ENCODE results near the gene GCNA. TPM values are rescaled to one million over a fixed set of nuclear protein-coding genes. Genes with fewer than 3 reads are reported as not detected.

Gene GCNA
- total and polyA plus RNA-seq, 2 experiments from 2014 or later, result 1.2 to 1.5 TPM

DNA sequence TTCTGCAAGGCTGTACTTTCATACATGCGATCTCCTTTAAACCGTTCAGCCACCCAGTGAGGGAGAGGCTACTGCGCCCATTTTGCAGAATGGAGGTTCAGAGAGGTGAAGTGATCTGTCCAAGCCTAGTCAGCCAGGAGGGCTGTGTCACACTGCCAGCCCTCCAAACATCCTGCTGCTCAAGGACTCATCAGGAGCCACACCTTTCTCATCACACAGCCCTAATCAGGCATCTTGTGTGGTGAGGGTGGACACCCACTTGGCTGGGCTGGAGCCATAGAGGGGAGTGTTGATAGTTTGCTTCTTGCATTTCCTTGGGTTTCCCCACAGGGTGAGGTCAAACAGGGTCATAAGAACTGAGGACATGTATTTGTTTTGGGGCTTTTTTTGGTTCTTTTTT lies 45.5 kb downstream of the GCNA start:
- no peak overlapping the region for H2AFZ ChIP-seq
- no peaks in the 10 kb centered on the region; the same call in 2 of the 3 replicates for H3K9me3 Mint-ChIP-seq
- DNase-seq (ENCODE audit: low spot score), result no peak
- H4K20me1 ChIP-seq (replicated peaks; ENCODE audit: insufficient read depth), result no peaks in the 10 kb centered on the region
- no peaks in the 10 kb centered on the region for H3K79me2 ChIP-seq (replicated peaks; ENCODE audit: insufficient read depth)
- no peak overlapping the region for H3K4me3 Mint-ChIP-seq
- no peaks in the 10 kb centered on the region for H3F3A ChIP-seq (replicated peaks; ENCODE audit: low read depth)
- H3K4me2 ChIP-seq, result no peak overlapping the region
- no peak for TF ChIP-seq EZH2 (IDR thresholded peaks at IDR 0.05; ENCODE audit: low read depth, unreplicated experiment)
- no peak for TF ChIP-seq CREB1 (CRISPR knock-in tag; IDR thresholded peaks at IDR 0.05; ENCODE audit: low read depth)
- no peak for TF ChIP-seq JUNB (IDR thresholded peaks at IDR 0.05; ENCODE audit: unreplicated experiment)
- TF ChIP-seq ZNF114 (CRISPR knock-in tag; IDR thresholded peaks at IDR 0.05), result no peak
- TF ChIP-seq STAT1 (IDR thresholded peaks at IDR 0.05; ENCODE audit: unreplicated experiment), result no peak
- TF ChIP-seq, protein P1, sequence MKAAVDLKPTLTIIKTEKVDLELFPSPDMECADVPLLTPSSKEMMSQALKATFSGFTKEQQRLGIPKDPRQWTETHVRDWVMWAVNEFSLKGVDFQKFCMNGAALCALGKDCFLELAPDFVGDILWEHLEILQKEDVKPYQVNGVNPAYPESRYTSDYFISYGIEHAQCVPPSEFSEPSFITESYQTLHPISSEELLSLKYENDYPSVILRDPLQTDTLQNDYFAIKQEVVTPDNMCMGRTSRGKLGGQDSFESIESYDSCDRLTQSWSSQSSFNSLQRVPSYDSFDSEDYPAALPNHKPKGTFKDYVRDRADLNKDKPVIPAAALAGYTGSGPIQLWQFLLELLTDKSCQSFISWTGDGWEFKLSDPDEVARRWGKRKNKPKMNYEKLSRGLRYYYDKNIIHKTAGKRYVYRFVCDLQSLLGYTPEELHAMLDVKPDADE (IDR thresholded peaks at IDR 0.05), result no peak
- TF ChIP-seq, protein P2, sequence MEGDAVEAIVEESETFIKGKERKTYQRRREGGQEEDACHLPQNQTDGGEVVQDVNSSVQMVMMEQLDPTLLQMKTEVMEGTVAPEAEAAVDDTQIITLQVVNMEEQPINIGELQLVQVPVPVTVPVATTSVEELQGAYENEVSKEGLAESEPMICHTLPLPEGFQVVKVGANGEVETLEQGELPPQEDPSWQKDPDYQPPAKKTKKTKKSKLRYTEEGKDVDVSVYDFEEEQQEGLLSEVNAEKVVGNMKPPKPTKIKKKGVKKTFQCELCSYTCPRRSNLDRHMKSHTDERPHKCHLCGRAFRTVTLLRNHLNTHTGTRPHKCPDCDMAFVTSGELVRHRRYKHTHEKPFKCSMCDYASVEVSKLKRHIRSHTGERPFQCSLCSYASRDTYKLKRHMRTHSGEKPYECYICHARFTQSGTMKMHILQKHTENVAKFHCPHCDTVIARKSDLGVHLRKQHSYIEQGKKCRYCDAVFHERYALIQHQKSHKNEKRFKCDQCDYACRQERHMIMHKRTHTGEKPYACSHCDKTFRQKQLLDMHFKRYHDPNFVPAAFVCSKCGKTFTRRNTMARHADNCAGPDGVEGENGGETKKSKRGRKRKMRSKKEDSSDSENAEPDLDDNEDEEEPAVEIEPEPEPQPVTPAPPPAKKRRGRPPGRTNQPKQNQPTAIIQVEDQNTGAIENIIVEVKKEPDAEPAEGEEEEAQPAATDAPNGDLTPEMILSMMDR (conservative IDR thresholded peaks at IDR 0.05; ENCODE audit: low read depth in 2 of 2), result no peak
- TF ChIP-seq NANOG (IDR thresholded peaks at IDR 0.05; ENCODE audit: borderline replicate concordance), result no peak
- TF ChIP-seq, protein P3, sequence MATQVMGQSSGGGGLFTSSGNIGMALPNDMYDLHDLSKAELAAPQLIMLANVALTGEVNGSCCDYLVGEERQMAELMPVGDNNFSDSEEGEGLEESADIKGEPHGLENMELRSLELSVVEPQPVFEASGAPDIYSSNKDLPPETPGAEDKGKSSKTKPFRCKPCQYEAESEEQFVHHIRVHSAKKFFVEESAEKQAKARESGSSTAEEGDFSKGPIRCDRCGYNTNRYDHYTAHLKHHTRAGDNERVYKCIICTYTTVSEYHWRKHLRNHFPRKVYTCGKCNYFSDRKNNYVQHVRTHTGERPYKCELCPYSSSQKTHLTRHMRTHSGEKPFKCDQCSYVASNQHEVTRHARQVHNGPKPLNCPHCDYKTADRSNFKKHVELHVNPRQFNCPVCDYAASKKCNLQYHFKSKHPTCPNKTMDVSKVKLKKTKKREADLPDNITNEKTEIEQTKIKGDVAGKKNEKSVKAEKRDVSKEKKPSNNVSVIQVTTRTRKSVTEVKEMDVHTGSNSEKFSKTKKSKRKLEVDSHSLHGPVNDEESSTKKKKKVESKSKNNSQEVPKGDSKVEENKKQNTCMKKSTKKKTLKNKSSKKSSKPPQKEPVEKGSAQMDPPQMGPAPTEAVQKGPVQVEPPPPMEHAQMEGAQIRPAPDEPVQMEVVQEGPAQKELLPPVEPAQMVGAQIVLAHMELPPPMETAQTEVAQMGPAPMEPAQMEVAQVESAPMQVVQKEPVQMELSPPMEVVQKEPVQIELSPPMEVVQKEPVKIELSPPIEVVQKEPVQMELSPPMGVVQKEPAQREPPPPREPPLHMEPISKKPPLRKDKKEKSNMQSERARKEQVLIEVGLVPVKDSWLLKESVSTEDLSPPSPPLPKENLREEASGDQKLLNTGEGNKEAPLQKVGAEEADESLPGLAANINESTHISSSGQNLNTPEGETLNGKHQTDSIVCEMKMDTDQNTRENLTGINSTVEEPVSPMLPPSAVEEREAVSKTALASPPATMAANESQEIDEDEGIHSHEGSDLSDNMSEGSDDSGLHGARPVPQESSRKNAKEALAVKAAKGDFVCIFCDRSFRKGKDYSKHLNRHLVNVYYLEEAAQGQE (IDR thresholded peaks at IDR 0.05; ENCODE audit: unreplicated experiment), result no peak
- TF ChIP-seq, protein P4, sequence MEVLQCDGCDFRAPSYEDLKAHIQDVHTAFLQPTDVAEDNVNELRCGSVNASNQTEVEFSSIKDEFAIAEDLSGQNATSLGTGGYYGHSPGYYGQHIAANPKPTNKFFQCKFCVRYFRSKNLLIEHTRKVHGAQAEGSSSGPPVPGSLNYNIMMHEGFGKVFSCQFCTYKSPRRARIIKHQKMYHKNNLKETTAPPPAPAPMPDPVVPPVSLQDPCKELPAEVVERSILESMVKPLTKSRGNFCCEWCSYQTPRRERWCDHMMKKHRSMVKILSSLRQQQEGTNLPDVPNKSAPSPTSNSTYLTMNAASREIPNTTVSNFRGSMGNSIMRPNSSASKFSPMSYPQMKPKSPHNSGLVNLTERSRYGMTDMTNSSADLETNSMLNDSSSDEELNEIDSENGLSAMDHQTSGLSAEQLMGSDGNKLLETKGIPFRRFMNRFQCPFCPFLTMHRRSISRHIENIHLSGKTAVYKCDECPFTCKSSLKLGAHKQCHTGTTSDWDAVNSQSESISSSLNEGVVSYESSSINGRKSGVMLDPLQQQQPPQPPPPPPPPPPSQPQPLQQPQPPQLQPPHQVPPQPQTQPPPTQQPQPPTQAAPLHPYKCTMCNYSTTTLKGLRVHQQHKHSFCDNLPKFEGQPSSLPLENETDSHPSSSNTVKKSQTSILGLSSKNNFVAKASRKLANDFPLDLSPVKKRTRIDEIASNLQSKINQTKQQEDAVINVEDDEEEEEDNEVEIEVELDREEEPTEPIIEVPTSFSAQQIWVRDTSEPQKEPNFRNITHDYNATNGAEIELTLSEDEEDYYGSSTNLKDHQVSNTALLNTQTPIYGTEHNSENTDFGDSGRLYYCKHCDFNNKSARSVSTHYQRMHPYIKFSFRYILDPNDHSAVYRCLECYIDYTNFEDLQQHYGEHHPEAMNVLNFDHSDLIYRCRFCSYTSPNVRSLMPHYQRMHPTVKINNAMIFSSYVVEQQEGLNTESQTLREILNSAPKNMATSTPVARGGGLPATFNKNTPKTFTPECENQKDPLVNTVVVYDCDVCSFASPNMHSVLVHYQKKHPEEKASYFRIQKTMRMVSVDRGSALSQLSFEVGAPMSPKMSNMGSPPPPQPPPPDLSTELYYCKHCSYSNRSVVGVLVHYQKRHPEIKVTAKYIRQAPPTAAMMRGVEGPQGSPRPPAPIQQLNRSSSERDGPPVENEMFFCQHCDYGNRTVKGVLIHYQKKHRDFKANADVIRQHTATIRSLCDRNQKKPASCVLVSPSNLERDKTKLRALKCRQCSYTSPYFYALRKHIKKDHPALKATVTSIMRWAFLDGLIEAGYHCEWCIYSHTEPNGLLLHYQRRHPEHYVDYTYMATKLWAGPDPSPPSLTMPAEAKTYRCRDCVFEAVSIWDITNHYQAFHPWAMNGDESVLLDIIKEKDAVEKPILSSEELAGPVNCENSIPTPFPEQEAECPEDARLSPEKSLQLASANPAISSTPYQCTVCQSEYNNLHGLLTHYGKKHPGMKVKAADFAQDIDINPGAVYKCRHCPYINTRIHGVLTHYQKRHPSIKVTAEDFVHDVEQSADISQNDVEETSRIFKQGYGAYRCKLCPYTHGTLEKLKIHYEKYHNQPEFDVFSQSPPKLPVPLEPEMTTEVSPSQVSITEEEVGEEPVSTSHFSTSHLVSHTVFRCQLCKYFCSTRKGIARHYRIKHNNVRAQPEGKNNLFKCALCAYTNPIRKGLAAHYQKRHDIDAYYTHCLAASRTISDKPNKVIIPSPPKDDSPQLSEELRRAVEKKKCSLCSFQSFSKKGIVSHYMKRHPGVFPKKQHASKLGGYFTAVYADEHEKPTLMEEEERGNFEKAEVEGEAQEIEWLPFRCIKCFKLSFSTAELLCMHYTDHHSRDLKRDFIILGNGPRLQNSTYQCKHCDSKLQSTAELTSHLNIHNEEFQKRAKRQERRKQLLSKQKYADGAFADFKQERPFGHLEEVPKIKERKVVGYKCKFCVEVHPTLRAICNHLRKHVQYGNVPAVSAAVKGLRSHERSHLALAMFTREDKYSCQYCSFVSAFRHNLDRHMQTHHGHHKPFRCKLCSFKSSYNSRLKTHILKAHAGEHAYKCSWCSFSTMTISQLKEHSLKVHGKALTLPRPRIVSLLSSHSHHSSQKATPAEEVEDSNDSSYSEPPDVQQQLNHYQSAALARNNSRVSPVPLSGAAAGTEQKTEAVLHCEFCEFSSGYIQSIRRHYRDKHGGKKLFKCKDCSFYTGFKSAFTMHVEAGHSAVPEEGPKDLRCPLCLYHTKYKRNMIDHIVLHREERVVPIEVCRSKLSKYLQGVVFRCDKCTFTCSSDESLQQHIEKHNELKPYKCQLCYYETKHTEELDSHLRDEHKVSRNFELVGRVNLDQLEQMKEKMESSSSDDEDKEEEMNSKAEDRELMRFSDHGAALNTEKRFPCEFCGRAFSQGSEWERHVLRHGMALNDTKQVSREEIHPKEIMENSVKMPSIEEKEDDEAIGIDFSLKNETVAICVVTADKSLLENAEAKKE (CRISPR knock-in tag; IDR thresholded peaks at IDR 0.05), result no peak
- no peak for TF ChIP-seq ZNF331 (CRISPR knock-in tag; IDR thresholded peaks at IDR 0.05; ENCODE audit: low read depth)
- no peak for TF ChIP-seq EZH2phosphoT487 (IDR thresholded peaks at IDR 0.05; ENCODE audit: unreplicated experiment)
- no peak for TF ChIP-seq POLR2AphosphoS5 (IDR thresholded peaks at IDR 0.05; ENCODE audit: low read depth)
- peaks cover 3% of the 10 kb centered on the region; the same call in 1 of the 3 replicates for H3K4me1 Mint-ChIP-seq
- no peaks in the 10 kb centered on the region for H3K27me3 Mint-ChIP-seq (ENCODE audit: insufficient read depth, low read depth, poor library complexity)
- H3K27me3 ChIP-seq (ENCODE audit: insufficient read depth), result no peaks in the 10 kb centered on the region
- no peaks in the 10 kb centered on the region for H3K4me1 ChIP-seq (ENCODE audit: insufficient read depth)
- no peaks in the 10 kb centered on the region; the same call in 1 of the 3 replicates for H3K36me3 Mint-ChIP-seq (ENCODE audit: low read depth)
- no peak overlapping the region for H3K4me3 ChIP-seq
- no peak for ATAC-seq
- no peak overlapping the region for H3K27ac Mint-ChIP-seq
- H3K9me2 ChIP-seq (ENCODE audit: insufficient read depth), result no peaks in the 10 kb centered on the region
- H3K27ac ChIP-seq (ENCODE audit: low read depth), result no peak overlapping the region
- no peaks in the 10 kb centered on the region for H3K36me3 ChIP-seq (ENCODE audit: insufficient read depth)

All from GM23338 (cell line).